Spleen (tissue), 7 donors: ENCODE data around the gene ADPRH.

Experiments used
- POLR2A ChIP-seq, 3 donors: fragments of 450-650 bp; IDR thresholded peaks; one replicate each; pipeline ENCODE4 v1.5.1; 2017; ENCODE audit warnings: antibody characterized with exemption in 3 of 3, mild to moderate bottlenecking in 1 of 3
- TF ChIP-seq, protein P1 (sequence below), 11 experiments: fragments of 200-600 bp in 7 of 11; fragments of 450-650 bp in 4 of 11; sonication (generic) in 4 of 11; IDR thresholded peaks in 8 of 11; conservative IDR thresholded peaks in 3 of 11; 1 replicate in 7 of 11; 2 replicates in 4 of 11; pipeline versions ENCODE4 v1.4.0 to v1.8.0; 2016 to 2021; ENCODE audit warnings: antibody characterized with exemption in 11 of 11, inconsistent platforms in 4 of 11, mild to moderate bottlenecking in 1 of 11
- donor health status: DM: no; HTN: no; CAD: no; lungs with moderate emphysema.
- donor health status: DM: no; HTN: no; CAD: no.
- donor health status: DM: no; HTN: no; CAD: no.

DNA sequence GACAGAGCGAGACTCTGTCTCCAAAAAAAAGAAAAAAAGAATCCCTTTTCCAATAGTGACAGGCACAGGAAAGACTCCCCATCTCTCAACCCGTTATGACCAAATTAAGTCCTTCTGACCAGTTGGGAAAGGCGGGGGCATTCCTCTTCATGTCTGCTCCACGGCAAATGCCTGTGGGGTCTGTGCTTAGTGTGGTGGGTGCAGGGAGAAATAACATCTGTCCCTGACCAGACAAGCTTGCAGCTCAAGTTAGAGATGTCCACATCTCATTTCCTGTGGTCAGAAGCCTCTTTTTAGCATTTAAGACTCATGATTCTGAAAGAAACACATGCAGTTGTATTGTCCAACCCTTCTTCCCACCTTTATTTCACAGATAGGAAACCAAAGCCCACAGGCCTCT lies 34.6 kb downstream of the ADPRH start:
- no peak for TF ChIP-seq POLR2A (IDR thresholded peaks at IDR 0.05)
- TF ChIP-seq, protein P1, sequence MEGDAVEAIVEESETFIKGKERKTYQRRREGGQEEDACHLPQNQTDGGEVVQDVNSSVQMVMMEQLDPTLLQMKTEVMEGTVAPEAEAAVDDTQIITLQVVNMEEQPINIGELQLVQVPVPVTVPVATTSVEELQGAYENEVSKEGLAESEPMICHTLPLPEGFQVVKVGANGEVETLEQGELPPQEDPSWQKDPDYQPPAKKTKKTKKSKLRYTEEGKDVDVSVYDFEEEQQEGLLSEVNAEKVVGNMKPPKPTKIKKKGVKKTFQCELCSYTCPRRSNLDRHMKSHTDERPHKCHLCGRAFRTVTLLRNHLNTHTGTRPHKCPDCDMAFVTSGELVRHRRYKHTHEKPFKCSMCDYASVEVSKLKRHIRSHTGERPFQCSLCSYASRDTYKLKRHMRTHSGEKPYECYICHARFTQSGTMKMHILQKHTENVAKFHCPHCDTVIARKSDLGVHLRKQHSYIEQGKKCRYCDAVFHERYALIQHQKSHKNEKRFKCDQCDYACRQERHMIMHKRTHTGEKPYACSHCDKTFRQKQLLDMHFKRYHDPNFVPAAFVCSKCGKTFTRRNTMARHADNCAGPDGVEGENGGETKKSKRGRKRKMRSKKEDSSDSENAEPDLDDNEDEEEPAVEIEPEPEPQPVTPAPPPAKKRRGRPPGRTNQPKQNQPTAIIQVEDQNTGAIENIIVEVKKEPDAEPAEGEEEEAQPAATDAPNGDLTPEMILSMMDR (IDR thresholded peaks at IDR 0.05 in 8 of 11, conservative IDR thresholded peaks at IDR 0.05 in 3 of 11) = no peak
